Measurements from ENCODE around the gene TRAPPC10.

GRCh38 chr21:44003307-44003966 is 8.7 kb upstream of the TRAPPC10 start:
- TF ChIP-seq, protein P1, sequence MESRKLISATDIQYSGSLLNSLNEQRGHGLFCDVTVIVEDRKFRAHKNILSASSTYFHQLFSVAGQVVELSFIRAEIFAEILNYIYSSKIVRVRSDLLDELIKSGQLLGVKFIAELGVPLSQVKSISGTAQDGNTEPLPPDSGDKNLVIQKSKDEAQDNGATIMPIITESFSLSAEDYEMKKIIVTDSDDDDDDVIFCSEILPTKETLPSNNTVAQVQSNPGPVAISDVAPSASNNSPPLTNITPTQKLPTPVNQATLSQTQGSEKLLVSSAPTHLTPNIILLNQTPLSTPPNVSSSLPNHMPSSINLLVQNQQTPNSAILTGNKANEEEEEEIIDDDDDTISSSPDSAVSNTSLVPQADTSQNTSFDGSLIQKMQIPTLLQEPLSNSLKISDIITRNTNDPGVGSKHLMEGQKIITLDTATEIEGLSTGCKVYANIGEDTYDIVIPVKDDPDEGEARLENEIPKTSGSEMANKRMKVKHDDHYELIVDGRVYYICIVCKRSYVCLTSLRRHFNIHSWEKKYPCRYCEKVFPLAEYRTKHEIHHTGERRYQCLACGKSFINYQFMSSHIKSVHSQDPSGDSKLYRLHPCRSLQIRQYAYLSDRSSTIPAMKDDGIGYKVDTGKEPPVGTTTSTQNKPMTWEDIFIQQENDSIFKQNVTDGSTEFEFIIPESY (IDR thresholded peaks at IDR 0.05; ENCODE audit: extremely low read depth, insufficient replicate concordance, low read length) = no peak
- TF ChIP-seq CTCF (IDR thresholded peaks at IDR 0.05 in 2 of 3, conservative IDR thresholded peaks at IDR 0.05 in 1 of 3; ENCODE audit: borderline replicate concordance in 1 of 3, insufficient read depth in 1 of 3, low read depth in 2 of 3, low read length in 2 of 3) = no peak
- no peak for TF ChIP-seq SIN3A (IDR thresholded peaks at IDR 0.05; ENCODE audit: low read depth)
- TF ChIP-seq, protein P2, sequence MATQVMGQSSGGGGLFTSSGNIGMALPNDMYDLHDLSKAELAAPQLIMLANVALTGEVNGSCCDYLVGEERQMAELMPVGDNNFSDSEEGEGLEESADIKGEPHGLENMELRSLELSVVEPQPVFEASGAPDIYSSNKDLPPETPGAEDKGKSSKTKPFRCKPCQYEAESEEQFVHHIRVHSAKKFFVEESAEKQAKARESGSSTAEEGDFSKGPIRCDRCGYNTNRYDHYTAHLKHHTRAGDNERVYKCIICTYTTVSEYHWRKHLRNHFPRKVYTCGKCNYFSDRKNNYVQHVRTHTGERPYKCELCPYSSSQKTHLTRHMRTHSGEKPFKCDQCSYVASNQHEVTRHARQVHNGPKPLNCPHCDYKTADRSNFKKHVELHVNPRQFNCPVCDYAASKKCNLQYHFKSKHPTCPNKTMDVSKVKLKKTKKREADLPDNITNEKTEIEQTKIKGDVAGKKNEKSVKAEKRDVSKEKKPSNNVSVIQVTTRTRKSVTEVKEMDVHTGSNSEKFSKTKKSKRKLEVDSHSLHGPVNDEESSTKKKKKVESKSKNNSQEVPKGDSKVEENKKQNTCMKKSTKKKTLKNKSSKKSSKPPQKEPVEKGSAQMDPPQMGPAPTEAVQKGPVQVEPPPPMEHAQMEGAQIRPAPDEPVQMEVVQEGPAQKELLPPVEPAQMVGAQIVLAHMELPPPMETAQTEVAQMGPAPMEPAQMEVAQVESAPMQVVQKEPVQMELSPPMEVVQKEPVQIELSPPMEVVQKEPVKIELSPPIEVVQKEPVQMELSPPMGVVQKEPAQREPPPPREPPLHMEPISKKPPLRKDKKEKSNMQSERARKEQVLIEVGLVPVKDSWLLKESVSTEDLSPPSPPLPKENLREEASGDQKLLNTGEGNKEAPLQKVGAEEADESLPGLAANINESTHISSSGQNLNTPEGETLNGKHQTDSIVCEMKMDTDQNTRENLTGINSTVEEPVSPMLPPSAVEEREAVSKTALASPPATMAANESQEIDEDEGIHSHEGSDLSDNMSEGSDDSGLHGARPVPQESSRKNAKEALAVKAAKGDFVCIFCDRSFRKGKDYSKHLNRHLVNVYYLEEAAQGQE (IDR thresholded peaks at IDR 0.05; ENCODE audit: low read depth) = no peak
- no peak for TF ChIP-seq SRF (IDR thresholded peaks at IDR 0.05; ENCODE audit: low read depth)
- TF ChIP-seq CEBPB (IDR thresholded peaks at IDR 0.05; ENCODE audit: low read depth) = no peak
